Right cardiac atrium (tissue), 5 donors: ENCODE results near the gene BAIAP2L2. TPM values are rescaled to one million over a fixed set of nuclear protein-coding genes. Genes with fewer than 3 reads are reported as not detected.
A peak's percentile ranks its signal among the peaks of the same experiment; 100 is the strongest.

Experiments
- ATAC-seq, 2 donors: fragments of 200-7000 bp; cut with Tn5 transposase; one replicate each; pipeline versions ENCODE4 v1.8.0 to v1.9.1; 2020; ENCODE audit warnings: moderate library complexity in 2 of 2, mild to moderate bottlenecking in 1 of 2
- DNase-seq, 3 donors: peaks; one replicate each; pipeline ENCODE4 v3.0.0-alpha.2; 2020
- H3K27ac ChIP-seq: one replicate; pipeline ENCODE4 v1.5.1; 2013; ENCODE audit warnings: mild to moderate bottlenecking, low read length, control low read depth, moderate library complexity
- H3K27me3 ChIP-seq: one replicate; pipeline ENCODE4 v1.6.1; 2013; ENCODE audit not compliant: control insufficient read depth, insufficient read depth
- H3K4me1 ChIP-seq: one replicate; pipeline ENCODE4 v1.6.1; 2013; ENCODE audit warnings: low read length; ENCODE audit not compliant: control insufficient read depth, insufficient read depth
- H3K4me3 ChIP-seq: one replicate; pipeline ENCODE4 v1.5.1; 2013; ENCODE audit warnings: low read length, control low read depth
- H3K9me3 ChIP-seq: one replicate; pipeline ENCODE4 v1.6.1; 2013; ENCODE audit warnings: low read length; ENCODE audit not compliant: control insufficient read depth
- WGBS: extraction: QIAGEN DNeasy Blood & Tissue Kit; methylation state at CpG from one replicate; pipeline ENCODE4 v1.1.7; 2013; 5-methylcytosine and 5-hydroxymethylcytosine counted together
- intact Hi-C, 4 donors: fragments of 100-400 bp; cut with DNase I; formaldehyde crosslinking; loops; one replicate each; pipeline versions ENCODE4 v1.11.0 to v1.14.0; 2022 to 2023
- polyA plus RNA-seq: library from polyadenylated mRNA; stranded (reverse); fragments of 200-250 nt; gene quantifications from one replicate; pipeline ENCODE4 v1.2.3, GENCODE V29; 2013
- total RNA-seq, 4 donors: library from RNA; stranded (reverse); fragmentation: NEBNext Ultra II Directional; extraction: Animal tissue kit (Norgen Biotek cat#: 25700); gene quantifications; one replicate each; pipeline ENCODE4 v1.2.1, GENCODE V29; 2021
- donor health status: healthy with polysubstance abuse.
- donor health status: DM: no; HTN: yes; CAD: no.
- donor health status: DM: no; HTN: no; CAD: no.
- donor health status: DM: no; HTN: yes; CAD: no; lungs with severe emphysema.
- donor health status: DM: yes; HTN: yes; CAD: no.

Gene BAIAP2L2
- total and polyA plus RNA-seq, 5 donors, result 0.17 to 0.53 (median 0.20) TPM; not detected in 2

GRCh38 chr22:38087855-38088254 lies 22.6 kb downstream of the BAIAP2L2 start:
- peak in 1 of 3 donors; percentile 21 for DNase-seq
- H3K9me3 ChIP-seq, result no peaks in the 10 kb centered on the region
- no peaks in the 10 kb centered on the region for H3K4me1 ChIP-seq
- WGBS, result 92% methylated on average over 12 of the region's 12 CpGs
- H3K27me3 ChIP-seq, result no peaks in the 10 kb centered on the region
- H3K4me3 ChIP-seq, result no peak overlapping the region
- H3K27ac ChIP-seq, result no peak overlapping the region
- intact Hi-C loops, result no loop called here
- no peak for ATAC-seq

- WGBS, result 92% methylated on average over 13 of the region's 13 CpGs
- no peaks in the 10 kb centered on the region for H3K27me3 ChIP-seq
- no peaks in the 10 kb centered on the region for H3K4me1 ChIP-seq
These were observed 23.5 kb downstream of the BAIAP2L2 start for GRCh38 chr22:38086942-38087341.

DNA sequence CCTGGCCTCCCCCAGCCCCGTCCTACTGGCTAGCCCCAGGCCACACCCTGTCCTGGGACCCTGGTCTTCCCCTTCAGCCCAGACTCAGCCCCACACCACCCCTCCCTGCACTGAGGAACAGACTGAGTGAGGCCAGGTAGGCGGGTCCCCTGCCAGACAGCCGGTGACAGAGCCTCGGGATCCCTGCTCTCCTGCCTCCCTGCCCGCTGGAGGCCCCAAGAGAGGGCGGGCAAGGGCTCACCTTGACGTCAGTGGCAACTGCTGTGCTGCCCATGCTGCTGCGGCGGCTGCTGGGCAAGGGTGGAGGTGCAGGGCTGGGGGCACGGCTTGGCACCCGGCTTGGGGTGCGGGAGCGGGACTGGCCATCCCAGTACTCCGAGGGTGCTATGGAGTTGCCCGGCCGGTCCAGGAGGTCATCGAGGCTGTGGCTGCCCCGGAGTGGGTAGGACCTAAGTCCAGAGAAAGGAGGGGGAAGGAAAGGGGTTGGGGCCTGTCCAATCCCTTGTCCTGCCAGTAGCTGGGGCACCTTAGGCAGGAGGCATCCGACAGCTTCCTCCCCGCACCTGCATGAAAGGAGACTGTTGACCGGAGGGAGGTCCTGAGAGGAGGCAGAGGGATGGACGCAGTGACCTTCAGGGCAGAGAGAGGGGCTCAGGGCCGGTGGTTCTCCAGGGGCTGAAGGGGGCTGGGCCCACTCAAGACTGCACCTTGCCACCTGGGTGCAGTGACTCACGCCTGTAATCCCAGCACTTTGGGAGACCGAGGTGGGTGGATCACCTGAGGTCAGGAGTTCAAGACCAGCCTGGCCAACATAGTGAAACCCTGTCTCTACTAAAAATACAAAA lies 24.3 kb downstream of the BAIAP2L2 start:
- ATAC-seq, result no peak
- intact Hi-C loops, result no loop called here
- no peak overlapping the region for H3K4me3 ChIP-seq
- 89% methylated on average over 21 of the region's 25 CpGs for WGBS
- no peaks in the 10 kb centered on the region for H3K27me3 ChIP-seq
- no peaks in the 10 kb centered on the region for H3K9me3 ChIP-seq
- no peak overlapping the region for H3K27ac ChIP-seq
- DNase-seq, result peak in 2 of 3 donors; percentile 41 to 52
- no peaks in the 10 kb centered on the region for H3K4me1 ChIP-seq

More at GRCh38 chr22:38086942-38087341, 23.5 kb downstream of the BAIAP2L2 start:
- Histone ChIP-seq H3K27ac (no peak overlapping the region), H3K9me3 (no peaks in the 10 kb centered on the region), H3K4me3 (no peak overlapping the region)
- intact Hi-C loops, result no loop called here
- ATAC-seq (no peak), DNase-seq (peak in 2 of 3 donors; percentile 18 to 58)

GRCh38 chr22:38085501-38085900 lies 25.0 kb downstream of the BAIAP2L2 start:
- Histone ChIP-seq H3K27me3 (no peaks in the 10 kb centered on the region), H3K27ac (no peak overlapping the region), H3K9me3 (no peaks in the 10 kb centered on the region), H3K4me3 (no peak overlapping the region), H3K4me1 (peaks cover 2% of the 10 kb centered on the region)
- no peak for ATAC-seq
- WGBS, result 67% methylated on average over 5 of the region's 5 CpGs
- peak in 2 of 3 donors; percentile 13 to 49 for DNase-seq
- intact Hi-C loops, result no loop called here

GRCh38 chr22:38085056-38085455 lies 25.4 kb downstream of the BAIAP2L2 start:
- peaks cover 2% of the 10 kb centered on the region for H3K4me1 ChIP-seq

DNA sequence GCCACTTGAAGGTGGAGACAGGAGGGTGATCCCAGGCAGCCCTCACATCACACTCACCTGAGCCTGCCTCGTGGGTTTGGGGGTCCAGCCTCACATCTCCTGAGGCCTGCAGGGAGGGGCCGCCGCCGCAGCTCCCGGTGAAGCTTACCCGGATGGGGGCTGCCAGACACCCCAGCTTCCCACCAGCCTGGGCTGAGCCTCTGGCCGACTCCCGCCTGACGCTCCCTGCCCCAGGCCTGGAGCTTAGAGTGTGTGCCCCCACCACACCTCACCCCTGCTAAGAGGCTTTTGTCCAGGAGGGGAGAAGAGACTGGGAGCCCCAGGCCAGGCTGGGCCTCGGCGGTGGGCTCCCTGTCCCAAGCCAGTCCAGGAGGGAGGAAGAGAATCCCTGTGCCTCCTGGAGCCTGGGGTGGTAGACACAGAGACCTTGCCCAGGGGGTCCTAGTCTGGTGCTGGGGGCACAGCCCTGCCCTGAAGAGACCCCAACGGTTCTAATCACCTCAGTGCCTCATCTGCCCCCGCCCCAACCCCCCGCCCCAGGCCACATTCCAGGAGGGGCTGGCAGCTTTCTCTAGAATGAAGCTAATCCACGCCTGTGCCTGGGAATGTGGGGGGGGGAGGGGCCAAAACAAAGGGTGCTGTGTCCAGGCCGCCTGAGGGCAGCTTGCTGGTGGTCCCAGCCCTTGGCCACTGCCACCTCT lies 26.4 kb downstream of the BAIAP2L2 start, which contains the start of gene SLC16A8:
Gene SLC16A8, minus strand, starts transcription at position 254 of the 701 bp plus-strand sequence. CDS start 1,311 bp downstream, outside the sequence.
- 80% methylated on average over 16 of the region's 16 CpGs for WGBS
- Histone ChIP-seq H3K4me1 (peaks cover 2% of the 10 kb centered on the region), H3K27me3 (no peaks in the 10 kb centered on the region), H3K9me3 (no peaks in the 10 kb centered on the region), H3K27ac (no peak within 1 kb of the TSS), H3K4me3 (no peak within 1 kb of the TSS)
- DNase-seq, result peak in 1 of 3 donors; percentile 26
- intact Hi-C loops, result no loop called here
- no peak for ATAC-seq

More at GRCh38 chr22:38085056-38085455, 25.4 kb downstream of the BAIAP2L2 start:
- intact Hi-C loops, result no loop called here
- Histone ChIP-seq H3K27ac (no peak overlapping the region), H3K4me3 (no peak overlapping the region), H3K9me3 (no peaks in the 10 kb centered on the region), H3K27me3 (no peaks in the 10 kb centered on the region)
- WGBS, result 95% methylated on average over 12 of the region's 12 CpGs
- DNase-seq (peak in 2 of 3 donors; percentile 18 to 61), ATAC-seq (no peak)

GRCh38 chr22:38082986-38083710 lies 27.3 kb downstream of the BAIAP2L2 start:
- Histone ChIP-seq H3K4me1 (peaks cover 2% of the 10 kb centered on the region), H3K9me3 (no peaks in the 10 kb centered on the region), H3K27ac (no peak overlapping the region), H3K4me3 (no peak overlapping the region), H3K27me3 (no peaks in the 10 kb centered on the region)
- intact Hi-C loops, result no loop called here
- 86% methylated on average over 24 of the region's 24 CpGs for WGBS
- no peak for ATAC-seq
- DNase-seq, result peak in 1 of 3 donors; percentile 1

- no peaks in the 10 kb centered on the region for H3K27me3 ChIP-seq
- WGBS, result 30% methylated on average over 52 of the region's 52 CpGs
- ATAC-seq, result peak in 1 of 2 donors; percentile 8
These were observed 28.3 kb downstream of the BAIAP2L2 start for GRCh38 chr22:38081941-38082828.

GRCh38 chr22:38081636-38081940 lies 28.9 kb downstream of the BAIAP2L2 start:
- Histone ChIP-seq H3K9me3 (no peaks in the 10 kb centered on the region), H3K4me1 (peaks cover 2% of the 10 kb centered on the region), H3K27me3 (no peaks in the 10 kb centered on the region), H3K27ac (no peak overlapping the region), H3K4me3 (peak overlapping the region; percentile 13)
- WGBS, result 10% methylated on average over 17 of the region's 17 CpGs
- no peak for ATAC-seq
- DNase-seq, result no peak
- intact Hi-C loops, result no loop called here

More at GRCh38 chr22:38081941-38082828, 28.3 kb downstream of the BAIAP2L2 start:
- H3K4me3 ChIP-seq, result no peak overlapping the region
- intact Hi-C loops, result no loop called here
- H3K9me3 ChIP-seq, result no peaks in the 10 kb centered on the region
- no peak for DNase-seq
- no peak overlapping the region for H3K27ac ChIP-seq
- peaks cover 2% of the 10 kb centered on the region for H3K4me1 ChIP-seq
